ENCODE results near the gene C3orf49. TPM values are rescaled to one million over a fixed set of nuclear protein-coding genes. Genes with fewer than 3 reads are reported as not detected.

Gene C3orf49, protein sequence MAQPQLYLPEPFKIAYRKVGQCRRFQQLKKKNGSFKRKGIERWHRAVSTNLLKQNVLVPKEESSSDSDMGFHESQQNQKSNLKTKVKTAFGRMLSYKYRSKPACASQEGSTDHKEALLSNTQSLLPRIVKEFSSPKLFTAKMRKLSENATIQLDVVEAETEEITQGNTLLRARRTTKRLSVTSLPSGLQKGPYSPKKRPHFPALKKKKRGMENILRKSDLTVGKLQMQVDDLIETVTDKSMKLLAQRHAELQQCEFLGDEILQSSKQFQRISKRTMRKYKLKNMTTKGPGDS
- total RNA-seq, result not detected in 2 replicates

DNA sequence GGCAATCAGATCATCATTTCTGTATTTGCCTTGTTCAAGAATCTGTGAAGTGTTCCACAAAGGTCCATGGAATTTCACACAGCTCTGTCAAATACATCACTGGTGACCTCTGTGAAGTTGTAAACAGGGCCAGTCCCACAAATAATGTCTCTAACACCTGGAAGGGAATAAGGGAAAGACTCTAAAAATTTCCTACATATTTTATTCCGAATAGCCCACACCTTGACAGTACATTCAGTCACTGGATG is at the start of gene C3orf49:
Gene C3orf49 (plus strand): TSS at position 149 of the 248 bp plus-strand sequence. CDS start 173 bp downstream, outside the sequence.

DNA sequence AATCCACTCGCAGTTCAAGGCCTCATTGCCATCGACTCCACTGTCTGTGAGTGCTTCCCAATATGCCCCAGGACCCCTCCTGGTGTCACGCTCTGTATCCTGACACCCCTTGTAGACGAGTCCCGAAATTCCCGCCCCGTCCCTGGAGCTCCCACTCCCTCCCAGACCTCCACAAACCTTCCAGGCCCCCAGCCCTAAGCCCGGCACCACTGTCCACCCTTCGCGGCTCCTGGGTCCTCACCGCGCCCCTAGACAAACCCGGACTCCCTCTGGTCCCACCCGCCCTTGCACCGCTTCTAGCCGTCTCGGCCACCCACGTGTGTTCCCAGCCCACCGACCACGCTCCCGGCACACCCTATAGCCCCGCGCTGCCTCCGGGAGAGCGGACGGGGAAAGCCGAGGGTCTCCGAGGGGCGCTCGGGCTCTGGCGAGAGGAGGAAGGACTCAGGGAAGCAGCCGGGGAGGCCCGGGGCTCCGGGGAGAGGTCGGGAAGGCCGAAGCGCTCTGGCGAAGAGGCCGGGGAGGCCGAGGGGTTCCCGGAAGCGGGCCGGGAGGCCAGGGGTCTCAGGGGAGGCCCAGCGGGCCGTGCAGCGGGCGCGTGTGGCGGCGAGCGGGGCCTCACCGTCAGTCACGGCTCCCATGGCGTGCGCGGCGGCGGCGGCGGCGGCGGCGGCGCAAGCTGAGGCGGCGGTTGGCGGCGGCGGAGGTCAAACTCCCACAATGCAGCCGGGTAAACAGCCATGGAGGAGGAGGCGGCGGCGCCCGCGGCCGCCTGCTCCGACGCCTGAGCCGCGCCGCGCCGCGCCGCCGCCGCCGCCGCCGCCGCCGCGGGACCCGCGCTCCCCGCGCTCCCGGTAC is 44.3 kb downstream of the C3orf49 start, which contains the start of the genes ATXN7 and THOC7:
Gene ATXN7 (plus strand): TSS at position 718 of the 858 bp plus-strand sequence. CDS start 48,732 bp downstream, outside the sequence.
Gene THOC7 (minus strand): TSS at position 656 of the 858 bp plus-strand sequence. CDS start 15 bp downstream, at position 641.

Other genes with a start within 250 kb of the C3orf49 start
- gene SNTN, start 166.6 kb upstream of the C3orf49 start, total RNA-seq, result not detected in 2 replicates
- gene THOC7, start 44.5 kb downstream of the C3orf49 start, total RNA-seq, result 21.0 and 40.6 TPM in 2 replicates
- 4.7 and 8.1 TPM in 2 replicates for gene ATXN7, start 44.6 kb downstream of the C3orf49 start, total RNA-seq
- gene SCAANT1, start 93.1 kb downstream of the C3orf49 start, total RNA-seq, result not detected in 2 replicates
- 54.9 and 81.8 TPM in 2 replicates for gene PSMD6, start 204.2 kb downstream of the C3orf49 start, total RNA-seq

All from mesangial cell (primary cell).